Astrocyte (in vitro differentiated cells and primary cell): ENCODE results near the gene KRT31. TPM values are rescaled to one million over a fixed set of nuclear protein-coding genes. Genes with fewer than 3 reads are reported as not detected.
"Not testable (repeated sequence)": the region's sequence is repeated elsewhere in the genome, so short reads cannot be mapped to it uniquely, and the experiment has no call there.

Source experiments
- DNase-seq: peaks from one replicate; pipeline ENCODE4 v3.0.0-alpha.2; 2010; ENCODE audit warnings: low read depth
- FAIRE-seq: peaks from 2 replicates; lab custom pipeline; 2011; peaks lifted over from hg19 to GRCh38; lab: Jason Lieb, UNC
- H2AFZ ChIP-seq: 2 replicates; pipeline ENCODE4 v1.6.0; 2012; ENCODE audit warnings: low read depth, low read length, inconsistent platforms
- H3K27ac ChIP-seq: 2 replicates; pipeline ENCODE4 v1.5.1; 2011; ENCODE audit warnings: low read depth, low read length, inconsistent platforms
- H3K27me3 ChIP-seq: 2 replicates; pipeline ENCODE4 v1.6.0; 2011; ENCODE audit warnings: low read length, inconsistent platforms; ENCODE audit not compliant: insufficient read depth
- H3K36me3 ChIP-seq: 2 replicates; pipeline ENCODE4 v1.5.1; 2011; ENCODE audit warnings: low read length, inconsistent platforms; ENCODE audit not compliant: insufficient read depth
- H3K4me1 ChIP-seq: 2 replicates; pipeline ENCODE4 v1.5.1; 2011; ENCODE audit warnings: low read length, inconsistent platforms; ENCODE audit not compliant: insufficient read depth
- H3K4me2 ChIP-seq: 2 replicates; pipeline ENCODE4 v1.6.0; 2012; ENCODE audit warnings: low read length, inconsistent platforms
- H3K4me3 ChIP-seq: 2 replicates; pipeline ENCODE4 v1.5.1; 2011; ENCODE audit warnings: low read depth, mild to moderate bottlenecking, low read length, inconsistent platforms; ENCODE audit not compliant: insufficient read depth
- H3K79me2 ChIP-seq: 2 replicates; pipeline ENCODE4 v1.6.0; 2012; ENCODE audit warnings: mild to moderate bottlenecking, low read length, inconsistent platforms; ENCODE audit not compliant: insufficient read depth
- H3K9ac ChIP-seq: 2 replicates; pipeline ENCODE4 v1.6.0; 2012; ENCODE audit warnings: mild to moderate bottlenecking, low read length, inconsistent platforms
- H3K9me3 ChIP-seq: 2 replicates; pipeline ENCODE4 v1.5.1; 2012; ENCODE audit warnings: low read depth, mild to moderate bottlenecking, low read length, inconsistent platforms; ENCODE audit not compliant: insufficient read depth
- H4K20me1 ChIP-seq: 2 replicates; pipeline ENCODE4 v1.6.0; 2012; ENCODE audit warnings: low read length, inconsistent platforms; ENCODE audit not compliant: insufficient read depth
- H3K27ac Mint-ChIP-seq: one replicate; pipeline ENCODE4 v1.8.0; 2021; ENCODE audit warnings: mild to moderate bottlenecking, mixed read lengths; ENCODE audit not compliant: unreplicated experiment
- H3K27me3 Mint-ChIP-seq: one replicate; pipeline ENCODE4 v1.8.0; 2021; ENCODE audit warnings: low read depth, mixed read lengths; ENCODE audit not compliant: unreplicated experiment
- H3K36me3 Mint-ChIP-seq: one replicate; pipeline ENCODE4 v1.8.0; 2021; ENCODE audit warnings: low read depth, mixed read lengths; ENCODE audit not compliant: unreplicated experiment
- H3K4me1 Mint-ChIP-seq: one replicate; pipeline ENCODE4 v1.8.0; 2021; ENCODE audit warnings: low read depth, mixed read lengths; ENCODE audit not compliant: unreplicated experiment
- H3K4me3 Mint-ChIP-seq: one replicate; pipeline ENCODE4 v1.8.0; 2021; ENCODE audit warnings: mild to moderate bottlenecking, moderate library complexity, mixed read lengths; ENCODE audit not compliant: unreplicated experiment
- H3K9me3 Mint-ChIP-seq: one replicate; pipeline ENCODE4 v1.8.0; 2021; ENCODE audit warnings: mild to moderate bottlenecking, mixed read lengths; ENCODE audit not compliant: unreplicated experiment
- EZH2 ChIP-seq: IDR thresholded peaks from 2 replicates; pipeline ENCODE4 v1.6.1; 2012; ENCODE audit warnings: mild to moderate bottlenecking, low read length, inconsistent platforms; ENCODE audit not compliant: insufficient read depth
- total RNA-seq: library from RNA; stranded (reverse); gene quantifications from 2 replicates; pipeline ENCODE4 v1.2.1, GENCODE V29; 2021
- TF ChIP-seq, protein P1 (sequence below): IDR thresholded peaks from 2 replicates; pipeline ENCODE4 v1.5.1; 2011; ENCODE audit warnings: low read depth, mild to moderate bottlenecking, inconsistent platforms, low read length, moderate library complexity; ENCODE audit not compliant: insufficient read depth

KRT31 gene
- total RNA-seq, 1 donor from 2014 or later, result not detected

- no peak overlapping the region for H2AFZ ChIP-seq
- peak; percentile 34 for FAIRE-seq
- TF ChIP-seq, protein P1, sequence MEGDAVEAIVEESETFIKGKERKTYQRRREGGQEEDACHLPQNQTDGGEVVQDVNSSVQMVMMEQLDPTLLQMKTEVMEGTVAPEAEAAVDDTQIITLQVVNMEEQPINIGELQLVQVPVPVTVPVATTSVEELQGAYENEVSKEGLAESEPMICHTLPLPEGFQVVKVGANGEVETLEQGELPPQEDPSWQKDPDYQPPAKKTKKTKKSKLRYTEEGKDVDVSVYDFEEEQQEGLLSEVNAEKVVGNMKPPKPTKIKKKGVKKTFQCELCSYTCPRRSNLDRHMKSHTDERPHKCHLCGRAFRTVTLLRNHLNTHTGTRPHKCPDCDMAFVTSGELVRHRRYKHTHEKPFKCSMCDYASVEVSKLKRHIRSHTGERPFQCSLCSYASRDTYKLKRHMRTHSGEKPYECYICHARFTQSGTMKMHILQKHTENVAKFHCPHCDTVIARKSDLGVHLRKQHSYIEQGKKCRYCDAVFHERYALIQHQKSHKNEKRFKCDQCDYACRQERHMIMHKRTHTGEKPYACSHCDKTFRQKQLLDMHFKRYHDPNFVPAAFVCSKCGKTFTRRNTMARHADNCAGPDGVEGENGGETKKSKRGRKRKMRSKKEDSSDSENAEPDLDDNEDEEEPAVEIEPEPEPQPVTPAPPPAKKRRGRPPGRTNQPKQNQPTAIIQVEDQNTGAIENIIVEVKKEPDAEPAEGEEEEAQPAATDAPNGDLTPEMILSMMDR, result no peak
- no peak for TF ChIP-seq EZH2
- peaks cover 10% of the 10 kb centered on the region for H3K4me1 ChIP-seq
- no peak overlapping the region for H3K4me3 ChIP-seq
- Mint-ChIP-seq H3K27me3 (no peaks in the 10 kb centered on the region), H3K4me3 (no peak overlapping the region), H3K36me3 (no peaks in the 10 kb centered on the region), H3K27ac (no peak overlapping the region), H3K4me1 (peaks cover 8% of the 10 kb centered on the region), H3K9me3 (peaks cover 18% of the 10 kb centered on the region)
- H4K20me1 ChIP-seq, result no peaks in the 10 kb centered on the region
- no peaks in the 10 kb centered on the region for H3K79me2 ChIP-seq
- no peaks in the 10 kb centered on the region for H3K36me3 ChIP-seq
- H3K9me3 ChIP-seq, result no peaks in the 10 kb centered on the region
- peak overlapping the region; percentile 19 for H3K27ac ChIP-seq
- H3K27me3 ChIP-seq, result no peaks in the 10 kb centered on the region
- no peak overlapping the region for H3K9ac ChIP-seq
- DNase-seq, result no peak
- no peak overlapping the region for H3K4me2 ChIP-seq
Observed at GRCh38 chr17:41382394-41382793, 15.0 kb downstream of the KRT31 start.

DNA sequence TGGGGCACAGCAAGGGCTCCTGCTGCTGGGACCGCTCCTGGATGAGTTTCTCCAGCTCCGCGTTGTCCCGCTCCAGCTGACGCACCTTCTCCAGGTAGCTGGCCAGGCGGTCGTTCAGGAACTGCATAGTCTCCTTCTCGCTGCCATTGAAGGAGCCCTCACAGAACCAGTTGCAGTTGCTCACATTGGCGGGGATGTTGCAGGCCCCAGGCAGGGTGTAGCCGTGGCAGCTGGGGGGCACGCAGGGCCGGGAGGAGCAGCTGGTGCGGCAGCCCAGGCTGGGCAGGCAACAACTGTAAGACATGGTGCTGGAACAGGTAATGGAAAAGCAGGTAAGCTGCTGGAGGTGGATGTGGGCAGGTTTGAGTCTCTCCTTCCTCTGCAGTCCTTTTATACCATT is 15.5 kb downstream of the KRT31 start, which contains the start of gene KRT34:
Gene KRT34, minus strand, starts transcription at position 364 of the 400 bp plus-strand sequence. Its CDS starts 60 bp downstream, at position 304.
- not testable (repeated sequence) for H4K20me1 ChIP-seq, H3K4me1 Mint-ChIP-seq, DNase-seq, H2AFZ ChIP-seq, H3K4me2 ChIP-seq, H3K27ac Mint-ChIP-seq, H3K27me3 Mint-ChIP-seq, H3K27me3 ChIP-seq, H3K4me3 ChIP-seq, H3K79me2 ChIP-seq, H3K36me3 ChIP-seq, H3K9ac ChIP-seq, H3K36me3 Mint-ChIP-seq, FAIRE-seq, H3K9me3 ChIP-seq, H3K4me3 Mint-ChIP-seq
- Histone ChIP-seq H3K4me1 (peaks cover 10% of the 10 kb centered on the region), H3K27ac (peak within 1 kb of the TSS; percentile 63)
- H3K9me3 Mint-ChIP-seq, result peaks cover 15% of the 10 kb centered on the region

DNA sequence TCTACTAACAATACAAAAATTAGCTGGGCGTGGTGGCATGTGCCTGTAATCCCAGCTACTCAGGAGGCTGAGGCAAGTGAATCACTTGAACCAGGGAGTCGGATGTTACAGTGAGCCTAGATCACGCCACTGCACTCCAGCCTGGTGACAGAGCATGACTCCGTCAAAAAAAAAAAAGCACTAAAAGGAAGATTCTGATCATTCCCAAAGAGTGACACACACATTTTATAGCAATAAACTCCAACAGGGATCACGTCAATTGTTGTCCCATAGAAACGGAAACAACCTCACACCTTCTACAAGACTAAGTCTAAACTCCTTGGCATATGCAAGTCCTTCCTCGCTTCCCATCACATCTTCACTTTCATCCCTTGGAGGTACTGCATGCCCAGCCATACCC is 17.3 kb downstream of the KRT31 start:
- not testable (repeated sequence) for H3K27me3 Mint-ChIP-seq
- DNase-seq (peak; percentile 71), FAIRE-seq (peak; percentile 98)

More for the DNA sequence above, 17.3 kb downstream of the KRT31 start:
- H3K4me3 ChIP-seq, H3K79me2 ChIP-seq, H3K36me3 Mint-ChIP-seq, H4K20me1 ChIP-seq, H3K36me3 ChIP-seq, H3K4me1 Mint-ChIP-seq, H3K27me3 ChIP-seq, H3K9me3 ChIP-seq, H3K4me3 Mint-ChIP-seq: not testable (repeated sequence)
- peaks cover 10% of the 10 kb centered on the region for H3K4me1 ChIP-seq
- peak overlapping the region; percentile 38 for H2AFZ ChIP-seq
- H3K9ac ChIP-seq, result peak overlapping the region; percentile 38
- H3K4me2 ChIP-seq, result peak overlapping the region; percentile 45
- H3K27ac ChIP-seq, result peak overlapping the region; percentile 69
- H3K9me3 Mint-ChIP-seq, result peaks cover 16% of the 10 kb centered on the region
- peak overlapping the region; percentile 4 for H3K27ac Mint-ChIP-seq
